Measurements from ENCODE around the gene FAM78B. TPM values are rescaled to one million over a fixed set of nuclear protein-coding genes. Genes with fewer than 3 reads are reported as not detected.

The FAM78B gene
- total RNA-seq, 1 experiment from 2014 or later = not detected

GRCh38 chr1:166086113-166086883 lies 80.5 kb downstream of the FAM78B start:
- no TSS peak for BruUV-seq (replicated peaks)

DNA sequence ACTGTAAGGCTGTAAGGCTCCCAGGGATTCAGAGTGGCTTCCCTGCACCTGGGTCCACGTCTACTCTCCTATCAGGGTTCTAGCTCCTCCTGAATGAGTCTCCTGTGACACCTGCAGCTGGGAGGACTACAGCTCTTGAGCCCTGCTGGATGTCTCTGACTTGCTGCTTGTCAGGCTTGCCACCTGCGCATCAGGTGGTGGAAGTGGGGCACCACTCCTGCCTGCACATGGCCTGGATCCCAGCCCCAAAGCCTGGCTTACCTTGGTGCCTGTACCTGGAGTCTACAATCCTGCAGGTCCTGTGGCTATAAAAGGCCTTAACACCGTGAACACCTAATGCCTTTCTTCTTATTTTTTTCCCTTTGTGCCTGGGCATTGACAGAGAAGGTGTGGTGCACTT lies 82.2 kb downstream of the FAM78B start:
- intact Hi-C loops (cut with micrococcal nuclease; ENCODE audit: unreplicated experiment) = no loop called here
- Mint-ChIP-seq H3K4me1 (ENCODE audit: low read depth, unreplicated experiment) (no peaks in the 10 kb centered on the region), H3K27ac (ENCODE audit: unreplicated experiment) (no peak overlapping the region), H3K27me3 (ENCODE audit: insufficient read depth, unreplicated experiment) (peaks cover 9% of the 10 kb centered on the region), H3K4me3 (ENCODE audit: unreplicated experiment) (no peak overlapping the region), H3K36me3 (ENCODE audit: insufficient read depth, unreplicated experiment) (no peaks in the 10 kb centered on the region), H3K9me3 (ENCODE audit: unreplicated experiment) (no peaks in the 10 kb centered on the region)
- BruUV-seq (replicated peaks) = no TSS peak
- ChIA-PET CTCF (no interaction called here), POLR2A (no interaction called here)
- TF ChIP-seq, protein P1, sequence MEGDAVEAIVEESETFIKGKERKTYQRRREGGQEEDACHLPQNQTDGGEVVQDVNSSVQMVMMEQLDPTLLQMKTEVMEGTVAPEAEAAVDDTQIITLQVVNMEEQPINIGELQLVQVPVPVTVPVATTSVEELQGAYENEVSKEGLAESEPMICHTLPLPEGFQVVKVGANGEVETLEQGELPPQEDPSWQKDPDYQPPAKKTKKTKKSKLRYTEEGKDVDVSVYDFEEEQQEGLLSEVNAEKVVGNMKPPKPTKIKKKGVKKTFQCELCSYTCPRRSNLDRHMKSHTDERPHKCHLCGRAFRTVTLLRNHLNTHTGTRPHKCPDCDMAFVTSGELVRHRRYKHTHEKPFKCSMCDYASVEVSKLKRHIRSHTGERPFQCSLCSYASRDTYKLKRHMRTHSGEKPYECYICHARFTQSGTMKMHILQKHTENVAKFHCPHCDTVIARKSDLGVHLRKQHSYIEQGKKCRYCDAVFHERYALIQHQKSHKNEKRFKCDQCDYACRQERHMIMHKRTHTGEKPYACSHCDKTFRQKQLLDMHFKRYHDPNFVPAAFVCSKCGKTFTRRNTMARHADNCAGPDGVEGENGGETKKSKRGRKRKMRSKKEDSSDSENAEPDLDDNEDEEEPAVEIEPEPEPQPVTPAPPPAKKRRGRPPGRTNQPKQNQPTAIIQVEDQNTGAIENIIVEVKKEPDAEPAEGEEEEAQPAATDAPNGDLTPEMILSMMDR (IDR thresholded peaks at IDR 0.05; ENCODE audit: insufficient read depth in 1 of 2, low read depth in 1 of 2, low read length in 1 of 2, severe bottlenecking in 1 of 2, unreplicated experiment in 1 of 2) = no peak
- no peaks in the 10 kb centered on the region for H3K4me1 ChIP-seq
- no peak overlapping the region for H3K4me3 ChIP-seq (ENCODE audit: low read depth, low read length)
- no peaks in the 10 kb centered on the region for H3K36me3 ChIP-seq (ENCODE audit: control insufficient read depth, insufficient read depth, low read length)
- H3K27me3 ChIP-seq (replicated peaks; ENCODE audit: control insufficient read depth, insufficient read depth, low read length) = no peaks in the 10 kb centered on the region
- DNase-seq = no peak
- no peaks in the 10 kb centered on the region for H3K9me3 ChIP-seq

More at GRCh38 chr1:166086113-166086883, 80.5 kb downstream of the FAM78B start:
- no peaks in the 10 kb centered on the region for H3K4me1 Mint-ChIP-seq (ENCODE audit: low read depth, unreplicated experiment)
- no peaks in the 10 kb centered on the region for H3K36me3 Mint-ChIP-seq (ENCODE audit: insufficient read depth, unreplicated experiment)
- intact Hi-C loops (cut with micrococcal nuclease; ENCODE audit: unreplicated experiment) = no loop called here
- Histone ChIP-seq H3K36me3 (ENCODE audit: control insufficient read depth, insufficient read depth, low read length) (no peaks in the 10 kb centered on the region), H3K9me3 (no peaks in the 10 kb centered on the region), H3K4me1 (no peaks in the 10 kb centered on the region), H3K27me3 (replicated peaks; ENCODE audit: control insufficient read depth, insufficient read depth, low read length) (no peaks in the 10 kb centered on the region), H3K4me3 (ENCODE audit: low read depth, low read length) (no peak overlapping the region)
- DNase-seq = no peak
- H3K27me3 Mint-ChIP-seq (ENCODE audit: insufficient read depth, unreplicated experiment) = peaks cover 9% of the 10 kb centered on the region
- ChIA-PET POLR2A (no interaction called here), CTCF (interaction anchor here (0.6 kb wide), 1 partner anchor 1447 kb away, joined by 4 read pairs; no protein-coding TSS in a partner anchor)
- no peak overlapping the region for H3K27ac Mint-ChIP-seq (ENCODE audit: unreplicated experiment)
- no peak overlapping the region for H3K4me3 Mint-ChIP-seq (ENCODE audit: unreplicated experiment)
- TF ChIP-seq, protein P1 (IDR thresholded peaks at IDR 0.05; ENCODE audit: insufficient read depth in 1 of 2, low read depth in 1 of 2, low read length in 1 of 2, severe bottlenecking in 1 of 2, unreplicated experiment in 1 of 2) = no peak
- no peaks in the 10 kb centered on the region for H3K9me3 Mint-ChIP-seq (ENCODE audit: unreplicated experiment)

DNA sequence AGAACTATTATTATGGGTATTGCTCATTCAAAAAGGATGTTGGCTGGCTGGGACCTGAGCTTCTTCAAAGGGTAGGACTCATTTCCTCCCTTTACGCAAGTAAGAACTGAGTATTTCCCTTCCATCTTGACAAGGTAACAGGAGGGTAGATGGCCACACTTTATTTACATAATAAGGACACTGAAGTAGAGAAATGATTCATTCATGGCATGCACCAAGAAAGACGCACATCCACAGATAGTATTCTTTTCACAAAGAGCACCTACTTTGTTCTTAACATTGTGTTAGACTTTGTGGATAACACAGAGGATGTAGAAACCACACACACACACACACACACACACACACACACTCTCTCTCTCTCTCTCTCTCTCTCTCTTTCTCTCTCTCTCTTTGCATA lies 82.9 kb downstream of the FAM78B start:
- H3K36me3 Mint-ChIP-seq (ENCODE audit: insufficient read depth, unreplicated experiment) = no peaks in the 10 kb centered on the region
- peaks cover 4% of the 10 kb centered on the region for H3K27me3 Mint-ChIP-seq (ENCODE audit: insufficient read depth, unreplicated experiment)
- CTCF ChIA-PET = no interaction called here
- POLR2A ChIA-PET = no interaction called here
- no peak for DNase-seq
- no peaks in the 10 kb centered on the region for H3K4me1 Mint-ChIP-seq (ENCODE audit: low read depth, unreplicated experiment)
- no TSS peak for BruUV-seq (replicated peaks)
- Histone ChIP-seq H3K36me3 (ENCODE audit: control insufficient read depth, insufficient read depth, low read length) (no peaks in the 10 kb centered on the region), H3K4me3 (ENCODE audit: low read depth, low read length) (no peak overlapping the region), H3K27me3 (replicated peaks; ENCODE audit: control insufficient read depth, insufficient read depth, low read length) (no peaks in the 10 kb centered on the region), H3K9me3 (no peaks in the 10 kb centered on the region), H3K4me1 (no peaks in the 10 kb centered on the region)
- H3K4me3 Mint-ChIP-seq (ENCODE audit: unreplicated experiment) = no peak overlapping the region
- TF ChIP-seq, protein P1 (IDR thresholded peaks at IDR 0.05; ENCODE audit: insufficient read depth in 1 of 2, low read depth in 1 of 2, low read length in 1 of 2, severe bottlenecking in 1 of 2, unreplicated experiment in 1 of 2) = no peak
- no peaks in the 10 kb centered on the region for H3K9me3 Mint-ChIP-seq (ENCODE audit: unreplicated experiment)
- H3K27ac Mint-ChIP-seq (ENCODE audit: unreplicated experiment) = no peak overlapping the region
- intact Hi-C loops (cut with micrococcal nuclease; ENCODE audit: unreplicated experiment) = no loop called here
